SK-N-MC (cell line): ENCODE data around the gene APOBEC3H.

Source experiments
- EZH2 ChIP-seq: fragments of 200-600 bp; sonication (generic); IDR thresholded peaks from one replicate; pipeline ENCODE4 v1.6.1; 2017; ENCODE audit warnings: antibody characterized with exemption
- POLR2AphosphoS5 ChIP-seq: IDR thresholded peaks from 2 replicates; pipeline ENCODE4 v1.6.1; 2012; ENCODE audit warnings: mild to moderate bottlenecking, low read depth, low read length, borderline replicate concordance

DNA sequence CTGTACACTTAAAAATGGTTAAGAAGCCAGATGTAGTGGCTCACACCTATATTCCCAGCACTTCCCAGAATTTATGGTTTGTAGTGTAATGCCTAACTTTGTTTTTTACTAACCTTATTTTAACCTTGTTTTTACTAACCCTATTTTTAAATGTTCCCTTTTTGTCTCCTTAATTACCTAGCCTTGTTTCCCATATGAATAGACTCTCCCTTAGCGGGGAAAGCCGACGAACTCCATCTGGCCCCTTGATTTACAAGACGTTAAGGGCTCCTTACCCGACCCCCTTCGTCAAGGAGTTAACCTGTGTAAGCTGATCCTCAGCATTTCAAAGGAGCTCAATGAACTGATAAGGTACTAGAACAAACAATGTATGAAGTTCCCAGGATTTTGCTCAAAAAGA, 17.1 kb downstream of the APOBEC3H start:
- no peak for TF ChIP-seq EZH2
- no peak for TF ChIP-seq POLR2AphosphoS5
